Heart left ventricle (tissue), 16 donors: ENCODE data around the gene GANC. TPM values are rescaled to one million over a fixed set of nuclear protein-coding genes. Genes with fewer than 3 reads are reported as not detected.
A peak's percentile ranks its signal among the peaks of the same experiment; 100 is the strongest.
"Not testable (repeated sequence)": the region's sequence is repeated elsewhere in the genome, so short reads cannot be mapped to it uniquely, and the experiment has no call there.

Source experiments
- ATAC-seq, 4 donors: fragments of 200-7000 bp; cut with Tn5 transposase; one replicate each; pipeline ENCODE4 v1.9.1; 2020 to 2022; ENCODE audit warnings: moderate library complexity in 4 of 4, mild to moderate bottlenecking in 3 of 4, moderate number of reproducible peaks in 1 of 4
- DNase-seq, 5 donors: peaks; one replicate each; pipeline ENCODE4 v3.0.0-alpha.2; 2020
- H3K27ac ChIP-seq, 12 donors: fragments of 200-600 bp; sonication (generic) in 4 of 12; one replicate each; pipeline versions ENCODE4 v1.5.0 to v1.8.0; 2016 to 2022; ENCODE audit warnings: mild to moderate bottlenecking in 2 of 12
- H3K27me3 ChIP-seq, 9 donors: fragments of 200-600 bp; sonication (generic) in 2 of 9; one replicate each; pipeline versions ENCODE4 v1.5.1 to v1.8.0; 2016 to 2022; ENCODE audit warnings: mild to moderate bottlenecking in 3 of 9
- H3K36me3 ChIP-seq, 9 donors: fragments of 200-600 bp; sonication (generic) in 2 of 9; one replicate each; pipeline versions ENCODE4 v1.5.0 to v1.8.0; 2018 to 2022; ENCODE audit warnings: mild to moderate bottlenecking in 2 of 9
- H3K4me1 ChIP-seq, 12 donors: fragments of 200-600 bp; sonication (generic) in 4 of 12; one replicate each; pipeline versions ENCODE4 v1.5.0 to v1.8.0; 2016 to 2022; ENCODE audit warnings: mild to moderate bottlenecking in 3 of 12
- H3K4me3 ChIP-seq, 12 donors: fragments of 200-600 bp; sonication (generic) in 4 of 12; one replicate each; pipeline versions ENCODE4 v1.5.0 to v1.8.0; 2017 to 2022; ENCODE audit warnings: mild to moderate bottlenecking in 9 of 12, moderate library complexity in 4 of 12
- H3K9me3 ChIP-seq, 12 donors: fragments of 200-600 bp; sonication (generic) in 4 of 12; one replicate each; pipeline versions ENCODE4 v1.5.0 to v1.8.0; 2016 to 2022; ENCODE audit warnings: mild to moderate bottlenecking in 1 of 12
- CTCF ChIP-seq, 12 donors: fragments of 200-600 bp; sonication (generic) in 4 of 12; IDR thresholded peaks; one replicate each; pipeline versions ENCODE4 v1.5.0 to v1.8.0; 2018 to 2022; ENCODE audit warnings: antibody characterized with exemption in 12 of 12, mild to moderate bottlenecking in 5 of 12
- POLR2A ChIP-seq, 2 donors: fragments of 450-650 bp; IDR thresholded peaks; one replicate each; pipeline ENCODE4 v1.6.1; 2017; ENCODE audit warnings: antibody characterized with exemption in 2 of 2, mild to moderate bottlenecking in 2 of 2, moderate library complexity in 2 of 2
- WGBS, 4 donors: extraction: QIAGEN DNeasy Blood & Tissue Kit in 2 of 4; methylation state at CpG; one replicate each; pipeline versions ENCODE4 v1.1.5 to v1.1.7; 2013 to 2018; 5-methylcytosine and 5-hydroxymethylcytosine counted together
- intact Hi-C, 10 donors: fragments of 100-400 bp; cut with DNase I; formaldehyde crosslinking; loops; one replicate each; pipeline versions ENCODE4 v1.11.1 to v1.14.2; 2022
- long read RNA-seq, 3 donors: library from polyadenylated mRNA; unstranded; transcript quantifications; one replicate each; pipeline ENCODE4 v2.0.0, GENCODE V29; 2020 to 2021
- polyA plus RNA-seq, 2 donors: library from polyadenylated mRNA; stranded (reverse); fragments of 200-250 nt; gene quantifications; one replicate each; pipeline ENCODE4 v1.2.3, GENCODE V29; 2013
- total RNA-seq, 9 donors: library from RNA; depleted of rRNA in 2 of 9; stranded (reverse); fragments of >200 nt in 2 of 9; fragmentation: NEBNext Ultra II Directional in 3 of 9; extraction: Animal tissue kit (Norgen Biotek cat#: 25700) in 3 of 9; gene quantifications; one replicate each; pipeline versions ENCODE4 v1.1.0 to v1.2.4, GENCODE V29; 2016 to 2023
- donor health status: ischemic (EF 13 %, LVEDD 7.1; RV severe dilation, severe dysfunction).
- donor health status: healthy with polysubstance abuse.
- donor health status: DM: no; HTN: yes; CAD: no.
- donor health status: DM: no; HTN: no; CAD: no.
- donor health status: ischemic (EF 25% LVEDD 6.9; RV normal size, moderate dysfunction).
- donor health status: ischemic (EF 25% LVEDD 5.7; RV mildly dilated, moderate dysfunction).
- donor health status: healthy.
- donor health status: DM: yes; HTN: yes; CAD: no.
- donor health status: ischemic (EF 35%, LVEDD 5.7; RV mildly dilated, moderate dysfunction).
- donor health status: nonischemic (EF 11% LVEDD 7.7; RV severe dilation, severe dysfunction).
- donor health status: DM: yes; HTN: yes; CAD: no.
- donor health status: PGD.
- donor health status: ischemic (EF 29% LVEDD 5.4; RV normal size, mild dysfunction).
- donor health status: nonischemic (EF 23%, LVEDD 6.1; RV moderate dilation, normal function).

Gene GANC
- 10 to 100 TPM in 7 of 9 donors, 1 to 10 TPM in 2; 8.8 to 30.2 (median 17.4) TPM for total RNA-seq
- polyA plus RNA-seq = 1 to 10 TPM; 6.8 to 8.4 TPM
- long read RNA-seq, donor 1, partial matches to known transcripts = 0 of 5 reads
- long read RNA-seq, donor 1, other reads (novel, unspliced or antisense) = 5 of 5 reads
- long read RNA-seq, donor 2, full-length matches to known transcripts = 7 of 21 reads
- long read RNA-seq, donor 2, partial matches to known transcripts = 3 of 21 reads
- long read RNA-seq, donor 2, other reads (novel, unspliced or antisense) = 11 of 21 reads
- long read RNA-seq, donor 3, partial matches to known transcripts = 0 of 7 reads
- long read RNA-seq, donor 3, other reads (novel, unspliced or antisense) = 6 of 7 reads

GRCh38 chr15:42272939-42273899, at the start of gene GANC, which contains the start of gene TMEM87A:
Gene GANC (plus strand): TSS chr15:42273201. CDS start chr15:42274482, 1,281 bp downstream.
Gene TMEM87A (minus strand): TSS chr15:42273433. CDS start chr15:42273398, 35 bp downstream.
- ATAC-seq (peak; percentile 98 to 99 (median 98)), DNase-seq (peak; percentile 97 to 98 (median 98))
- peaks cover 0 to 25% (median 18%) of the 10 kb centered on the region in 9 donors for H3K36me3 ChIP-seq
- WGBS, 4 donors = 0 to 1% (median 0%) methylated on average over 38 to 52 of the region's 52 CpGs
- TF ChIP-seq POLR2A (IDR thresholded peaks at IDR 0.05) (peak in 1 of 2 donors; percentile 71), CTCF (IDR thresholded peaks at IDR 0.05) (peak in 1 of 12 donors; percentile 14)
- intact Hi-C loops = loop anchor here in 6 of 10 donors (5.0 to 10.0 kb wide), 8 partner anchors 112 to 649 kb away; partner anchors contain the start of genes SNAP23 (in 1 of the 6), STARD9 (in 1 of the 6), TTBK2 (in 1 of the 6) and ZNF106 (in 1 of the 6)
- peaks cover 11 to 57% (median 39%) of the 10 kb centered on the region in 12 donors for H3K4me1 ChIP-seq
- no peaks in the 10 kb centered on the region for H3K27me3 ChIP-seq
- no peaks in the 10 kb centered on the region for H3K9me3 ChIP-seq
- H3K4me3 ChIP-seq = peak within 1 kb of the TSS; percentile 61 to 84 (median 68)
- H3K27ac ChIP-seq = peak within 1 kb of the TSS; percentile 90 to 99 (median 96)

- H3K4me3 ChIP-seq = no peak overlapping the region
- peaks cover 5 to 100% (median 97%) of the 10 kb centered on the region in 9 donors for H3K36me3 ChIP-seq
- 93 to 97% (median 95%) methylated on average over 5 of the region's 5 CpGs for WGBS, 4 donors
- TF ChIP-seq POLR2A (IDR thresholded peaks at IDR 0.05) (no peak), CTCF (IDR thresholded peaks at IDR 0.05) (no peak)
- H3K27me3 ChIP-seq = no peaks in the 10 kb centered on the region
- ATAC-seq = no peak
- DNase-seq = no peak
- intact Hi-C loops = no loop called here
- H3K27ac ChIP-seq = no peak overlapping the region
- no peaks in the 10 kb centered on the region for H3K9me3 ChIP-seq
- no peaks in the 10 kb centered on the region for H3K4me1 ChIP-seq
These were observed 46.4 kb upstream of the GANC start for GRCh38 chr15:42226648-42227047.

- Histone ChIP-seq H3K36me3 (peaks cover 5 to 100% (median 99%) of the 10 kb centered on the region in 9 donors), H3K9me3 (no peaks in the 10 kb centered on the region), H3K27ac (no peak overlapping the region), H3K4me3 (no peak overlapping the region), H3K27me3 (no peaks in the 10 kb centered on the region), H3K4me1 (no peaks in the 10 kb centered on the region)
- DNase-seq (no peak), ATAC-seq (no peak)
- intact Hi-C loops = no loop called here
- 54 to 80% (median 64%) methylated on average over 1 of the region's 1 CpG for WGBS, 4 donors
- TF ChIP-seq CTCF (IDR thresholded peaks at IDR 0.05) (no peak), POLR2A (IDR thresholded peaks at IDR 0.05) (no peak)
These were observed 45.0 kb upstream of the GANC start for GRCh38 chr15:42228036-42228435.

- DNase-seq, ATAC-seq, H3K27ac ChIP-seq, H3K9me3 ChIP-seq, H3K27me3 ChIP-seq, H3K4me3 ChIP-seq, intact Hi-C loops, H3K4me1 ChIP-seq: not testable (repeated sequence)
- peaks cover 5 to 100% (median 99%) of the 10 kb centered on the region in 9 donors for H3K36me3 ChIP-seq
- WGBS, 4 donors = 94 to 95% (median 94%) methylated on average over 5 of the region's 5 CpGs
These were observed 44.0 kb upstream of the GANC start for GRCh38 chr15:42228981-42229380.
